Transverse colon (tissue), 4 donors: ENCODE results near the gene BNIP5. TPM values are rescaled to one million over a fixed set of nuclear protein-coding genes. Genes with fewer than 3 reads are reported as not detected.
A peak's percentile ranks its signal among the peaks of the same experiment; 100 is the strongest.

Experiments
- DNase-seq: peaks from one replicate; pipeline ENCODE4 v3.0.0-alpha.2; 2019
- H3K27ac ChIP-seq, 4 donors: fragments of 200-600 bp; sonication (generic); 2 replicates each; pipeline ENCODE4 v1.5.1; 2016 to 2018; ENCODE audit warnings: inconsistent platforms in 4 of 4
- H3K27me3 ChIP-seq: fragments of 200-600 bp; sonication (generic); 2 replicates; pipeline ENCODE4 v1.5.1; 2017; ENCODE audit warnings: inconsistent platforms
- H3K36me3 ChIP-seq, 4 donors: fragments of 200-600 bp; sonication (generic); 2 replicates each; pipeline ENCODE4 v1.5.1; 2017 to 2019; ENCODE audit warnings: inconsistent platforms in 4 of 4
- H3K4me1 ChIP-seq, 4 donors: fragments of 200-600 bp; sonication (generic); 2 replicates each; pipeline ENCODE4 v1.5.1; 2017 to 2020; ENCODE audit warnings: inconsistent platforms in 4 of 4
- H3K4me3 ChIP-seq, 4 donors: fragments of 200-600 bp; sonication (generic); 1 replicate in 1 of 4; 2 replicates in 3 of 4; pipeline versions ENCODE4 v1.5.1 to v1.6.1; 2017 to 2019; ENCODE audit warnings: inconsistent platforms in 4 of 4
- H3K9me3 ChIP-seq, 2 donors: fragments of 200-600 bp; sonication (generic); 2 replicates each; pipeline ENCODE4 v1.5.1; 2017 to 2019; ENCODE audit warnings: inconsistent platforms in 2 of 2
- CTCF ChIP-seq, 5 experiments: fragments of 200-600 bp in 3 of 5; fragments of 450-650 bp in 2 of 5; sonication (generic) in 3 of 5; IDR thresholded peaks; 1 replicate in 2 of 5; 2 replicates in 3 of 5; pipeline ENCODE4 v1.5.1; 2016 to 2017; ENCODE audit warnings: antibody characterized with exemption in 5 of 5, inconsistent platforms in 3 of 5, mild to moderate bottlenecking in 2 of 5, moderate library complexity in 1 of 5
- EP300 ChIP-seq: sonication (generic); formaldehyde crosslinking; IDR thresholded peaks from one replicate; pipeline ENCODE4 v1.6.1; 2017; ENCODE audit warnings: antibody characterized with exemption, low read depth
- POLR2A ChIP-seq: fragments of 450-650 bp; IDR thresholded peaks from one replicate; pipeline ENCODE4 v1.6.1; 2016; ENCODE audit warnings: antibody characterized with exemption, mild to moderate bottlenecking, moderate library complexity
- POLR2AphosphoS5 ChIP-seq, 3 donors: sonication (generic); formaldehyde crosslinking; IDR thresholded peaks; one replicate each; pipeline ENCODE4 v1.6.1; 2016; ENCODE audit warnings: antibody characterized with exemption in 3 of 3
- WGBS, 2 donors: methylation state at CpG; one replicate each; pipeline ENCODE4 v1.1.5; 2018; ENCODE audit warnings: low coverage in 1 of 2; 5-methylcytosine and 5-hydroxymethylcytosine counted together
- in situ Hi-C, 4 donors: fragments of 200-750 bp; cut with MboI; loops; one replicate each; pipeline versions ENCODE4 v1.15.0 to v1.15.1; 2017; ENCODE audit warnings: low sequenced_read_pairs in 3 of 4, low pct_ligation_motif_present in 1 of 4, low pct_unique_long_range_greater_than_20kb in 1 of 4
- intact Hi-C: fragments of 100-400 bp; cut with DNase I; formaldehyde crosslinking; loops from one replicate; pipeline ENCODE4 v1.15.1; 2023; ENCODE audit warnings: low total_unique reads
- total RNA-seq, 4 donors: library from RNA; depleted of rRNA; stranded (reverse); fragments of >200 nt; gene quantifications; one replicate each; pipeline ENCODE4 v1.1.0, GENCODE V29; 2016

BNIP5 gene
- total RNA-seq, 4 donors from 2014 or later, result 6.0 to 23.6 (median 14.1) TPM

GRCh38 chr6:36306375-36306774 lies 30.3 kb downstream of the BNIP5 start:
- intact Hi-C loops (no loop called here), in situ Hi-C loops (loop anchor here in 1 of 4 donors (10.0 kb wide), 1 partner anchor 58 kb away; no protein-coding TSS in a partner anchor)
- Histone ChIP-seq H3K36me3 (no peaks in the 10 kb centered on the region), H3K27ac (no peak overlapping the region), H3K9me3 (no peaks in the 10 kb centered on the region), H3K27me3 (no peaks in the 10 kb centered on the region), H3K4me1 (peaks cover 0 to 8% (median 0%) of the 10 kb centered on the region in 4 donors), H3K4me3 (no peak overlapping the region)
- 67 to 94% methylated on average over 1 to 7 of the region's 7 CpGs for WGBS, 2 donors
- DNase-seq, result no peak
- no peak for TF ChIP-seq EP300
- TF ChIP-seq POLR2A, result no peak
- no peak for TF ChIP-seq CTCF (IDR thresholded peaks at IDR 0.05)
- no peak for TF ChIP-seq POLR2AphosphoS5 (IDR thresholded peaks at IDR 0.05)

GRCh38 chr6:36305885-36306284 lies 30.8 kb downstream of the BNIP5 start:
- no peak overlapping the region for H3K4me3 ChIP-seq
- WGBS, 2 donors, result 94 to 100% methylated on average over 2 to 11 of the region's 11 CpGs
- peaks cover 0 to 8% (median 0%) of the 10 kb centered on the region in 4 donors for H3K4me1 ChIP-seq
- H3K36me3 ChIP-seq, result no peaks in the 10 kb centered on the region
- in situ Hi-C loops (loop anchor here in 1 of 4 donors (10.0 kb wide), 1 partner anchor 59 kb away; no protein-coding TSS in a partner anchor), intact Hi-C loops (no loop called here)
- H3K27ac ChIP-seq, result no peak overlapping the region
- H3K9me3 ChIP-seq, result no peaks in the 10 kb centered on the region
- TF ChIP-seq CTCF (IDR thresholded peaks at IDR 0.05) (no peak), POLR2A (no peak), EP300 (no peak), POLR2AphosphoS5 (IDR thresholded peaks at IDR 0.05) (no peak)
- no peak for DNase-seq
- no peaks in the 10 kb centered on the region for H3K27me3 ChIP-seq

- peak; percentile 94 for DNase-seq
- Histone ChIP-seq H3K36me3 (no peaks in the 10 kb centered on the region), H3K9me3 (no peaks in the 10 kb centered on the region), H3K27ac (no peak overlapping the region), H3K27me3 (no peaks in the 10 kb centered on the region), H3K4me1 (peaks cover 0 to 8% (median 0%) of the 10 kb centered on the region in 4 donors), H3K4me3 (no peak overlapping the region)
- intact Hi-C loops, result loop anchor here (2.0 kb wide), 1 partner anchor 58 kb away; no protein-coding TSS in a partner anchor
- WGBS, 2 donors, result 28% methylated on average over 13 of the region's 13 CpGs; no CpG with 5 or more reads in 1 of the 2 donors
- no peak for TF ChIP-seq EP300
- TF ChIP-seq CTCF (IDR thresholded peaks at IDR 0.05), result peak; percentile 90 to 98 (median 97)
- in situ Hi-C loops, result loop anchor here in 1 of 4 donors (10.0 kb wide), 1 partner anchor 62 kb away; no protein-coding TSS in a partner anchor
Observed at GRCh38 chr6:36302227-36302976, 34.3 kb downstream of the BNIP5 start.

- Histone ChIP-seq H3K27me3 (no peaks in the 10 kb centered on the region), H3K4me1 (peaks cover 0 to 8% (median 0%) of the 10 kb centered on the region in 4 donors), H3K4me3 (no peak overlapping the region), H3K9me3 (no peaks in the 10 kb centered on the region), H3K36me3 (no peaks in the 10 kb centered on the region), H3K27ac (no peak overlapping the region)
- in situ Hi-C loops (loop anchor here in 1 of 4 donors (10.0 kb wide), 1 partner anchor 63 kb away; no protein-coding TSS in a partner anchor), intact Hi-C loops (loop anchor here (2.0 kb wide), 1 partner anchor 59 kb away; no protein-coding TSS in a partner anchor)
- TF ChIP-seq POLR2AphosphoS5 (IDR thresholded peaks at IDR 0.05), result no peak
- no peak for TF ChIP-seq CTCF (IDR thresholded peaks at IDR 0.05)
- TF ChIP-seq POLR2A, result no peak
- no peak for TF ChIP-seq EP300
- WGBS, 2 donors, result 33 to 63% methylated on average over 1 to 7 of the region's 7 CpGs
- DNase-seq, result no peak
Observed at GRCh38 chr6:36301781-36302180, 34.9 kb downstream of the BNIP5 start.
